Cardiac muscle cell (in vitro differentiated cells and primary cell): ENCODE results near the gene HBB. TPM values are rescaled to one million over a fixed set of nuclear protein-coding genes. Genes with fewer than 3 reads are reported as not detected.
A peak's percentile ranks its signal among the peaks of the same experiment; 100 is the strongest.

Source experiments
- DNase-seq, 2 donors: peaks; one replicate each; pipeline versions ENCODE4 v3.0.0 to v3.0.0-alpha.2; 2010 to 2017; ENCODE audit warnings: low read depth in 1 of 2, low spot score in 1 of 2
- H3K27ac ChIP-seq: fragments of 200-600 bp; sonication (generic); 2 replicates; pipeline ENCODE4 v1.5.1; 2016
- H3K27me3 ChIP-seq: fragments of 200-600 bp; sonication (generic); 2 replicates; pipeline ENCODE4 v1.6.0; 2016; ENCODE audit warnings: control low read depth
- H3K36me3 ChIP-seq: fragments of 200-600 bp; sonication (generic); 2 replicates; pipeline ENCODE4 v1.5.1; 2016; ENCODE audit warnings: control low read depth
- H3K4me1 ChIP-seq: fragments of 200-600 bp; sonication (generic); 2 replicates; pipeline ENCODE4 v1.8.1; 2017; ENCODE audit warnings: low read depth, mild to moderate bottlenecking, mixed run types
- H3K4me3 ChIP-seq: fragments of 200-600 bp; sonication (generic); 2 replicates; pipeline ENCODE4 v1.5.1; 2016; ENCODE audit warnings: mild to moderate bottlenecking
- H3K9me3 ChIP-seq: fragments of 200-600 bp; sonication (generic); 2 replicates; pipeline ENCODE4 v1.5.1; 2017; ENCODE audit warnings: low read depth, mild to moderate bottlenecking, control low read depth
- CTCF ChIP-seq: IDR thresholded peaks from 2 replicates; pipeline ENCODE4 v1.5.1; 2012; ENCODE audit warnings: low read depth, mild to moderate bottlenecking, low read length
- polyA plus RNA-seq: library from polyadenylated mRNA; unstranded; fragments of >200 nt; fragmentation: Nextera tagmentation; extraction: Ambion mirVana; gene quantifications from 2 replicates; pipeline ENCODE4 v1.2.1, GENCODE V29; 2016
- total RNA-seq: library from RNA; depleted of rRNA; stranded (reverse); fragments of >200 nt; gene quantifications from 2 replicates; pipeline ENCODE4 v1.2.3, GENCODE V29; 2016

Gene HBB
- total and polyA plus RNA-seq, 2 experiments from 2014 or later: not detected

GRCh38 chr11:5210376-5210885 is 16.4 kb downstream of the HBB start:
- TF ChIP-seq CTCF: no peak
- no peak for DNase-seq
- Histone ChIP-seq H3K9me3 (no peaks in the 10 kb centered on the region), H3K27ac (no peak overlapping the region), H3K36me3 (no peaks in the 10 kb centered on the region), H3K27me3 (no peaks in the 10 kb centered on the region), H3K4me3 (no peak overlapping the region), H3K4me1 (no peaks in the 10 kb centered on the region)

GRCh38 chr11:5204787-5205186 is 22.1 kb downstream of the HBB start:
- H3K9me3 ChIP-seq: no peaks in the 10 kb centered on the region
- no peaks in the 10 kb centered on the region for H3K36me3 ChIP-seq
- no peaks in the 10 kb centered on the region for H3K27me3 ChIP-seq
- peak; percentile 70 for TF ChIP-seq CTCF
- H3K4me3 ChIP-seq: no peak overlapping the region
- peak; percentile 63 to 77 for DNase-seq
- no peaks in the 10 kb centered on the region for H3K4me1 ChIP-seq
- H3K27ac ChIP-seq: no peak overlapping the region

GRCh38 chr11:5203366-5203765 is 23.5 kb downstream of the HBB start:
- Histone ChIP-seq H3K27ac (no peak overlapping the region), H3K4me3 (no peak overlapping the region), H3K36me3 (no peaks in the 10 kb centered on the region), H3K9me3 (no peaks in the 10 kb centered on the region), H3K27me3 (no peaks in the 10 kb centered on the region), H3K4me1 (no peaks in the 10 kb centered on the region)
- no peak for DNase-seq
- TF ChIP-seq CTCF: no peak

- no peaks in the 10 kb centered on the region for H3K27me3 ChIP-seq
- no peaks in the 10 kb centered on the region for H3K9me3 ChIP-seq
- H3K4me3 ChIP-seq: no peak within 1 kb of the TSS
- no peaks in the 10 kb centered on the region for H3K36me3 ChIP-seq
- no peak for TF ChIP-seq CTCF
- no peak for DNase-seq
- H3K4me1 ChIP-seq: no peaks in the 10 kb centered on the region
- H3K27ac ChIP-seq: no peak within 1 kb of the TSS
These were observed 26.3 kb downstream of the HBB start, which contains the start of gene OR51V1 for GRCh38 chr11:5200582-5200981. Gene OR51V1, minus strand, starts transcription at chr11:5200682. Its CDS starts 0 bp downstream, at chr11:5200682.

GRCh38 chr11:5198285-5198684 is 28.6 kb downstream of the HBB start:
- Histone ChIP-seq H3K4me3 (no peak overlapping the region), H3K27me3 (no peaks in the 10 kb centered on the region)

More at GRCh38 chr11:5198285-5198684, 28.6 kb downstream of the HBB start:
- H3K4me1 ChIP-seq: no peaks in the 10 kb centered on the region
- no peak for TF ChIP-seq CTCF
- no peak for DNase-seq
- no peaks in the 10 kb centered on the region for H3K36me3 ChIP-seq
- H3K9me3 ChIP-seq: no peaks in the 10 kb centered on the region
- H3K27ac ChIP-seq: no peak overlapping the region
